ENCODE measurements around the gene PHACTR3. TPM values are rescaled to one million over a fixed set of nuclear protein-coding genes. Genes with fewer than 3 reads are reported as not detected.

The PHACTR3 gene
- total RNA-seq, 1 experiment from 2014 or later, result not detected

GRCh38 chr20:59774204-59774641 lies 169.9 kb downstream of the PHACTR3 start:
- peaks cover 36% of the 10 kb centered on the region for H3K27me3 Mint-ChIP-seq (ENCODE audit: low read depth)
- H3K36me3 Mint-ChIP-seq (ENCODE audit: insufficient read depth in 1 of 3, low read depth in 3 of 3), result no peaks in the 10 kb centered on the region
- Histone ChIP-seq H3K27me3 (ENCODE audit: insufficient read depth, low read length) (no peaks in the 10 kb centered on the region; the same call in 1 of the 2 replicates), H4K91ac (ENCODE audit: insufficient read length, low read depth, low read length) (no peak overlapping the region), H2AFZ (ENCODE audit: low read length) (no peak overlapping the region), H3K18ac (ENCODE audit: insufficient read length, low read depth, low read length) (no peak overlapping the region), H2BK15ac (ENCODE audit: low read depth, low read length) (no peak overlapping the region), H2BK12ac (ENCODE audit: insufficient read length, low read depth, low read length) (no peak overlapping the region), H4K8ac (replicated peaks; ENCODE audit: insufficient read length, low read depth, low read length) (no peak overlapping the region), H3K14ac (ENCODE audit: insufficient read depth, low read length) (no peak overlapping the region), H3K79me2 (ENCODE audit: insufficient read depth, low read length) (no peaks in the 10 kb centered on the region), H3K56ac (ENCODE audit: insufficient read length, low read depth, low read length) (no peak overlapping the region), H4K20me1 (ENCODE audit: control insufficient read depth, insufficient read depth, insufficient read length) (no peaks in the 10 kb centered on the region), H3K4me2 (ENCODE audit: insufficient read depth, insufficient read length, low read length) (no peak overlapping the region), H3T11ph (ENCODE audit: low read length) (no peak overlapping the region), H2AK5ac (ENCODE audit: insufficient read length, low read length) (no peak overlapping the region), H3K23ac (ENCODE audit: insufficient read length, low read depth, low read length) (no peak overlapping the region), H2BK20ac (ENCODE audit: low read depth, low read length, poor library complexity, severe bottlenecking) (no peak overlapping the region), H3K4ac (ENCODE audit: low read depth, low read length) (no peak overlapping the region), H3K9me3 (ENCODE audit: control insufficient read depth, low read depth, low read length) (no peaks in the 10 kb centered on the region), H3K4me1 (ENCODE audit: insufficient read depth, low read length) (no peaks in the 10 kb centered on the region), H2BK5ac (ENCODE audit: insufficient read length, low read length) (no peak overlapping the region), H3K79me1 (ENCODE audit: insufficient read depth, low read depth, low read length, poor library complexity, severe bottlenecking) (no peaks in the 10 kb centered on the region), H2BK120ac (ENCODE audit: low read depth, low read length, poor library complexity, severe bottlenecking) (no peak overlapping the region), H4K5ac (ENCODE audit: insufficient read length, low read depth, low read length) (no peak overlapping the region), H3K9ac (ENCODE audit: extremely low read depth, insufficient read length, low read length) (no peak overlapping the region), H3K23me2 (ENCODE audit: insufficient read length, low read depth, low read length, poor library complexity, severe bottlenecking) (no peaks in the 10 kb centered on the region), H3K27ac (ENCODE audit: insufficient read length, low read depth, low read length) (no peak overlapping the region)
- TF ChIP-seq, protein P1, sequence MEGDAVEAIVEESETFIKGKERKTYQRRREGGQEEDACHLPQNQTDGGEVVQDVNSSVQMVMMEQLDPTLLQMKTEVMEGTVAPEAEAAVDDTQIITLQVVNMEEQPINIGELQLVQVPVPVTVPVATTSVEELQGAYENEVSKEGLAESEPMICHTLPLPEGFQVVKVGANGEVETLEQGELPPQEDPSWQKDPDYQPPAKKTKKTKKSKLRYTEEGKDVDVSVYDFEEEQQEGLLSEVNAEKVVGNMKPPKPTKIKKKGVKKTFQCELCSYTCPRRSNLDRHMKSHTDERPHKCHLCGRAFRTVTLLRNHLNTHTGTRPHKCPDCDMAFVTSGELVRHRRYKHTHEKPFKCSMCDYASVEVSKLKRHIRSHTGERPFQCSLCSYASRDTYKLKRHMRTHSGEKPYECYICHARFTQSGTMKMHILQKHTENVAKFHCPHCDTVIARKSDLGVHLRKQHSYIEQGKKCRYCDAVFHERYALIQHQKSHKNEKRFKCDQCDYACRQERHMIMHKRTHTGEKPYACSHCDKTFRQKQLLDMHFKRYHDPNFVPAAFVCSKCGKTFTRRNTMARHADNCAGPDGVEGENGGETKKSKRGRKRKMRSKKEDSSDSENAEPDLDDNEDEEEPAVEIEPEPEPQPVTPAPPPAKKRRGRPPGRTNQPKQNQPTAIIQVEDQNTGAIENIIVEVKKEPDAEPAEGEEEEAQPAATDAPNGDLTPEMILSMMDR (conservative IDR thresholded peaks at IDR 0.05), result no peak
- peaks cover 0 to 50% of the 10 kb centered on the region in 2 experiments; a peak in 3 of 5 replicates for H3K9me3 Mint-ChIP-seq
- WGBS (ENCODE audit: extremely low coverage, insufficient read length, low lambda C conversion rate), result no CpG with 5 or more reads among the region's 17 CpGs
- H3K27ac Mint-ChIP-seq, result no peak overlapping the region
- H3K4me1 Mint-ChIP-seq, result no peaks in the 10 kb centered on the region
- H3K4me3 Mint-ChIP-seq, result no peak overlapping the region
- DNase-seq, result peak; percentile 12

All from H9 (cell line).